Upper lobe of left lung (tissue), 6 donors: ENCODE data around the gene OR4D1. TPM values are rescaled to one million over a fixed set of nuclear protein-coding genes. Genes with fewer than 3 reads are reported as not detected.

Experiments used
- ATAC-seq, 2 donors: fragments of 200-7000 bp; cut with Tn5 transposase; one replicate each; pipeline ENCODE4 v1.9.1; 2022; ENCODE audit warnings: mild to moderate bottlenecking in 2 of 2, moderate library complexity in 2 of 2; ENCODE audit not compliant: low FRiP score in 2 of 2
- DNase-seq, 2 donors: peaks; one replicate each; pipeline ENCODE4 v3.0.0-alpha.2; 2019 to 2020
- H3K27ac ChIP-seq, 4 donors: fragments of 200-600 bp; sonication (generic); one replicate each; pipeline ENCODE4 v1.5.1; 2016 to 2019
- H3K27me3 ChIP-seq, 4 donors: fragments of 200-600 bp; sonication (generic); one replicate each; pipeline ENCODE4 v1.5.1; 2017 to 2019
- H3K36me3 ChIP-seq, 4 donors: fragments of 200-600 bp; sonication (generic); one replicate each; pipeline ENCODE4 v1.5.1; 2016 to 2019
- H3K4me1 ChIP-seq, 4 donors: fragments of 200-600 bp; sonication (generic); one replicate each; pipeline ENCODE4 v1.5.1; 2018 to 2019
- H3K4me3 ChIP-seq, 4 donors: fragments of 200-600 bp; sonication (generic); one replicate each; pipeline ENCODE4 v1.5.1; 2017 to 2019; ENCODE audit warnings: mild to moderate bottlenecking in 2 of 4, moderate library complexity in 1 of 4
- H3K9me3 ChIP-seq, 4 donors: fragments of 200-600 bp; sonication (generic); one replicate each; pipeline ENCODE4 v1.5.1; 2018 to 2019
- EP300 ChIP-seq, 4 donors: sonication (generic); formaldehyde crosslinking; IDR thresholded peaks; one replicate each; pipeline ENCODE4 v1.5.1; 2017; ENCODE audit warnings: antibody characterized with exemption in 4 of 4, control low read depth in 2 of 4
- POLR2A ChIP-seq, 4 donors: fragments of 450-650 bp; IDR thresholded peaks; one replicate each; pipeline ENCODE4 v1.5.1; 2016 to 2017; ENCODE audit warnings: antibody characterized with exemption in 4 of 4, mild to moderate bottlenecking in 2 of 4
- POLR2AphosphoS5 ChIP-seq, 2 donors: sonication (generic); formaldehyde crosslinking; IDR thresholded peaks; one replicate each; pipeline ENCODE4 v1.5.1; 2017; ENCODE audit warnings: antibody characterized with exemption in 2 of 2
- WGBS, 2 donors: methylation state at CpG; one replicate each; pipeline ENCODE4 v1.1.5; 2017 to 2018; 5-methylcytosine and 5-hydroxymethylcytosine counted together
- total RNA-seq, 6 donors: library from RNA; depleted of rRNA in 4 of 6; stranded (reverse); fragments of >200 nt in 4 of 6; gene quantifications; one replicate each; pipeline versions ENCODE4 v1.1.0 to v1.2.1, GENCODE V29; 2016 to 2021
- TF ChIP-seq, protein P1 (sequence below), 6 experiments: fragments of 450-650 bp in 4 of 6; fragments of 200-600 bp in 2 of 6; sonication (generic) in 2 of 6; IDR thresholded peaks; one replicate each; pipeline ENCODE4 v1.5.1; 2016 to 2019; ENCODE audit warnings: antibody characterized with exemption in 6 of 6
- donor health status: DM: no; HTN: no; CAD: no; lungs with moderate emphysema.
- donor health status: DM: no; HTN: yes; CAD: no; lungs with severe emphysema.

OR4D1 gene
- total RNA-seq, 6 donors from 2014 or later = not detected

DNA sequence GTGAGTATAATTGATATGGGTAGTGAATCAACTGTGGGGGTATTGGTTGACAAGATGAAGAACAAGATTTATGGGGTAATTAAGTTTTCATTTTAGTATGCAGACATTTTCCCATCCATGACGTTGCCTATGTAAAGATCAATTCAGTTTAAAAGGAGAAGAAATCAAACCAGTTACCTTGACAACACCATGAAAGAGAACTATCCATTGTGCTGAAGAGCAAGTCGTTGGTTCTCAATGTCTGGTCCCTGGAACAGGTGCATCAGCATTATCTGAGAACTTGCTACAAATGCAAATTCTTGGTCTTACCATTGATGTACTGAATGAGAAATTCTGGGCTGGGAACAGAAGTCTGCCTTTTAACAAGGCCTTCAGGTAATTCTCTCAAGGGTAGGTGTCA lies 17.8 kb downstream of the OR4D1 start:
- no peak overlapping the region for H3K4me3 ChIP-seq
- H3K27ac ChIP-seq = no peak overlapping the region
- H3K9me3 ChIP-seq = no peaks in the 10 kb centered on the region
- no peaks in the 10 kb centered on the region for H3K27me3 ChIP-seq
- no peak for ATAC-seq
- no peak for DNase-seq
- H3K36me3 ChIP-seq = no peaks in the 10 kb centered on the region
- 18 to 21% methylated on average over 2 of the region's 2 CpGs for WGBS, 2 donors
- no peak for TF ChIP-seq POLR2A (IDR thresholded peaks at IDR 0.05)
- no peak for TF ChIP-seq POLR2AphosphoS5 (IDR thresholded peaks at IDR 0.05)
- TF ChIP-seq, protein P1, sequence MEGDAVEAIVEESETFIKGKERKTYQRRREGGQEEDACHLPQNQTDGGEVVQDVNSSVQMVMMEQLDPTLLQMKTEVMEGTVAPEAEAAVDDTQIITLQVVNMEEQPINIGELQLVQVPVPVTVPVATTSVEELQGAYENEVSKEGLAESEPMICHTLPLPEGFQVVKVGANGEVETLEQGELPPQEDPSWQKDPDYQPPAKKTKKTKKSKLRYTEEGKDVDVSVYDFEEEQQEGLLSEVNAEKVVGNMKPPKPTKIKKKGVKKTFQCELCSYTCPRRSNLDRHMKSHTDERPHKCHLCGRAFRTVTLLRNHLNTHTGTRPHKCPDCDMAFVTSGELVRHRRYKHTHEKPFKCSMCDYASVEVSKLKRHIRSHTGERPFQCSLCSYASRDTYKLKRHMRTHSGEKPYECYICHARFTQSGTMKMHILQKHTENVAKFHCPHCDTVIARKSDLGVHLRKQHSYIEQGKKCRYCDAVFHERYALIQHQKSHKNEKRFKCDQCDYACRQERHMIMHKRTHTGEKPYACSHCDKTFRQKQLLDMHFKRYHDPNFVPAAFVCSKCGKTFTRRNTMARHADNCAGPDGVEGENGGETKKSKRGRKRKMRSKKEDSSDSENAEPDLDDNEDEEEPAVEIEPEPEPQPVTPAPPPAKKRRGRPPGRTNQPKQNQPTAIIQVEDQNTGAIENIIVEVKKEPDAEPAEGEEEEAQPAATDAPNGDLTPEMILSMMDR (IDR thresholded peaks at IDR 0.05) = no peak
- no peak for TF ChIP-seq EP300 (IDR thresholded peaks at IDR 0.05)
- H3K4me1 ChIP-seq = no peaks in the 10 kb centered on the region

DNA sequence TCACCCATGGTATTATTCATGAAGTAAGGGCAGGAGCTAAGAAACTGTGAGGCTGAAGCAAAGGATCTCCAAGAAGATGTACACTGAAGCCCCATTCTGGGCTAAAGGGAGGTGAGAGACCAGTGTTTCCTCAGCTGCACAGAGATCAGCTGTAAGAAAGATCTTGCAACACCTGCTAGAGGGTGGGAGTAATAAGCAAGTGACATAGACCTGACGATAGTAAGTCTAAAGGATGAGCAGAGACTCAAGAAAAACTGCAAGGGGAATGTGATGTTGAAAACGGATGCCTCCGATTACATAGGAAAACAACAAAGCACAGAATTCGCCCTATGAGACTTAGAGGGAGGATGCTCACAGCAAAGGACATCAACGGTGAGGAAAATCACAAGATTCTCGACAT lies 18.5 kb downstream of the OR4D1 start, which contains the start of gene OR4D2:
TSS of gene OR4D2 (plus strand) at position 301 of the 400 bp plus-strand sequence. CDS start 2,674 bp downstream, outside the sequence.
- H3K4me3 ChIP-seq = no peak within 1 kb of the TSS
- TF ChIP-seq, protein P1 (IDR thresholded peaks at IDR 0.05) = no peak
- TF ChIP-seq EP300 (IDR thresholded peaks at IDR 0.05) = no peak
- no peak for TF ChIP-seq POLR2A (IDR thresholded peaks at IDR 0.05)
- no peak for TF ChIP-seq POLR2AphosphoS5 (IDR thresholded peaks at IDR 0.05)
- DNase-seq = no peak
- no peak within 1 kb of the TSS for H3K27ac ChIP-seq
- H3K27me3 ChIP-seq = no peaks in the 10 kb centered on the region
- no peaks in the 10 kb centered on the region for H3K36me3 ChIP-seq
- WGBS, 2 donors = 63 to 76% methylated on average over 6 of the region's 6 CpGs
- no peaks in the 10 kb centered on the region for H3K9me3 ChIP-seq
- no peak for ATAC-seq
- no peaks in the 10 kb centered on the region for H3K4me1 ChIP-seq

DNA sequence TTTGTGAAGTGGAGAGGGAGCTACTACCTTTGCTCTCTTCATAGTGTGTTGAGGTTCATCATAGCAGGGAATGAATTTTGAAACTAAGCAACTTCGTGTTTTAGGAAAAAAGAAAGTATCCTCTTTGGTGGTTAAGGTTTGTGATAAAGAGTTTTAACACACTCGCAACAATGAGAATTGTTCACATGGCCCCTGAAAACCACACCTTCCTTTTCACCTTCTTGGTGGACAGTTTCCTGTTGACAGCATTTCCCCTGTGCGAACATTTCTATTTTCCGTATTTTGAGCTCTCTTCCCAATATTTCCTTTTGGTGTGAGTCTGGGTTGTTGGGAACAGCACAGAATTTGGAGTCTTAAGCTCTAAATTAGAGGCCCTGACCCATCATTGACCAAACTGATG lies 22.4 kb downstream of the OR4D1 start:
- ATAC-seq (no peak), DNase-seq (no peak)
- no peaks in the 10 kb centered on the region for H3K36me3 ChIP-seq
- no peak for TF ChIP-seq EP300 (IDR thresholded peaks at IDR 0.05)
- TF ChIP-seq POLR2A (IDR thresholded peaks at IDR 0.05) = no peak
- no peak for TF ChIP-seq POLR2AphosphoS5 (IDR thresholded peaks at IDR 0.05)
- TF ChIP-seq, protein P1 (IDR thresholded peaks at IDR 0.05) = no peak
- no peaks in the 10 kb centered on the region for H3K9me3 ChIP-seq
- H3K27me3 ChIP-seq = no peaks in the 10 kb centered on the region
- H3K4me3 ChIP-seq = no peak overlapping the region
- no peaks in the 10 kb centered on the region for H3K4me1 ChIP-seq
- WGBS, 2 donors = 39 to 44% methylated on average over 4 of the region's 4 CpGs
- no peak overlapping the region for H3K27ac ChIP-seq

DNA sequence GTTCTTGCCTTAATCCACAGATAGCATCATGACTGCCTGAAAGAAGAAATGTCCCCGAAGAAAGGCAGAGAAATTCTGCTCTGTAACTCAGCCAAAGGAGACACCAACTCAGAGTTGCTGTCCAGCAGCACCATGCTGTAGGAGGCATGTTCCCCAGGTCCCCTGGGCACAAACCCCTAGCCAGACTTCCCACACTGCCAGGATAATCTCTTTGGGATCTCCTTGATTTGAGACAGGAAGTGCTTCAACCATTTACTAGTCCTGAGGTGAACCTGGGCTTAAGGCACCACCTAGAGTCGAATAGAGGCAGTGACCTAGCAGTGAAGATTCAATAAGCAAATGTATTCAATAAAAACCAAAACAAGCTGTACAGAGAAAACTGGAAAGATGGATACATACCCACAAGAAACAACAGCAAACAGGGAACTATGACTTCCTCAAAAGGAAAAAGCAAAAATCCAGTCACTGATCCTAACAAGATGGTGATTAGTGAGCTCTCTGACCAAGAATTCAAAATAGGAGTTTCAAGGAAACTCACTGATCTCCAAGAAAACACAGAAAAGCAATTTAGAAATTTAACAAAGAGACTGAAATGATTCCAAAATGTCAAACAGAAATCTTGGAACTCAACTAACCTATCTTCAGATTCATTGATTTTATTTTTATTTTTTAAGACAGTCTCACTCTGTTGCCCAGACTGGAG lies 24.3 kb downstream of the OR4D1 start:
- Histone ChIP-seq H3K27ac (no peak overlapping the region), H3K27me3 (no peaks in the 10 kb centered on the region), H3K9me3 (no peaks in the 10 kb centered on the region), H3K36me3 (no peaks in the 10 kb centered on the region), H3K4me3 (no peak overlapping the region), H3K4me1 (no peaks in the 10 kb centered on the region)
- TF ChIP-seq, protein P1 (IDR thresholded peaks at IDR 0.05) = peak in 4 of 6 experiments; percentile 21 to 36 (median 34)
- no peak for TF ChIP-seq POLR2AphosphoS5 (IDR thresholded peaks at IDR 0.05)
- no peak for TF ChIP-seq EP300 (IDR thresholded peaks at IDR 0.05)
- TF ChIP-seq POLR2A (IDR thresholded peaks at IDR 0.05) = no peak
- DNase-seq (no peak), ATAC-seq (no peak)
- WGBS, 2 donors = 35 to 39% methylated on average over 2 of the region's 2 CpGs

DNA sequence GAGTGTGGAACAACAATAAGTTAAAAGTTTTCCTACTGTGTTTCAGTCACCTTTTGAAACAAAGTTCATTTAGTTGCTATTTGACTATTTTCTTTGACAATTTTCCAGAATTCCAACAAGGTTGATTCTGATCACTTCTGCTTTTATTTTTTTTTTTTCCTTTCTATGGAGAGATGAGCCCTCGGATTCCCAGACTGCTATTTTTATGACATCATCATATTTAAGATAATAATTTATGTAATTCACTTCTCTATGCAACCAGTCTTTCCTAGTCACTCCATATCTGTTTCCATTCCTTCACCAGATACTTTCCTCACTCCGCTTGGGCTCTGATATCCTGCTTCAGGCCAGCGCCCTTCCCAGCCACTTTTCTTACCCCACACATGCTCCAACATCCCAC lies 26.7 kb downstream of the OR4D1 start:
- ATAC-seq = no peak
- H3K4me1 ChIP-seq = no peaks in the 10 kb centered on the region
- WGBS, 2 donors = 62 to 68% methylated on average over 3 of the region's 3 CpGs
- no peak for DNase-seq
- H3K27ac ChIP-seq = no peak overlapping the region
- H3K27me3 ChIP-seq = no peaks in the 10 kb centered on the region
- TF ChIP-seq, protein P1 (IDR thresholded peaks at IDR 0.05) = no peak
- H3K4me3 ChIP-seq = no peak overlapping the region
- no peaks in the 10 kb centered on the region for H3K36me3 ChIP-seq
- no peaks in the 10 kb centered on the region for H3K9me3 ChIP-seq
